GM18870 (cell line): ENCODE measurements around the gene RTL5.

Experiments
- ATAC-seq: cut with Tn5 transposase; IDR thresholded peaks from one replicate; pipeline ENCODE4 v1.9.1; 2021; ENCODE audit warnings: moderate library complexity; ENCODE audit not compliant: unreplicated experiment

Gene RTL5

GRCh38 chrX:72079607-72080006 is 52.1 kb downstream of the RTL5 start:
- ATAC-seq: no peak

DNA sequence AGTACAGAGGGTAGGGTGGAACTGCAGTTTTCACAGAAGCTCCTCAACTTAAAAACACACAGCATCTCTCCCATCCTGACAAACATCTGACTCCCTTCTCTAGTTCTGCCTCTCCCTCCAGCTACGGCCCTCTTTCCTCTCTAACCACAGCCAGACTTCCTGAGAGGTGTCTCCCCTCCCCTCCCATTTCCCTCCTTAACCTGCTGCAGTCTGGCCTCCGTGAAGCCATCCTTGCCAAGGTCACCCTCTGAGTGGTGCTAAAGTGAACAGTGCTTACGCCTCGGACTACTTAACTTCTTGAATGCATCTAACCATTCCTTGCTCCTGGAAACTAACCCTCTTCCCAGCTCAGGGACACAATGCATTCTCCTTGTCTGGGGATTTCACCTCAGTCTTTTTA is 53.3 kb downstream of the RTL5 start:
- no peak for ATAC-seq
